Loucy (cell line): ENCODE results near the gene SPDYE2B.
"Not testable (repeated sequence)": the region's sequence is repeated elsewhere in the genome, so short reads cannot be mapped to it uniquely, and the experiment has no call there.

Experiments used
- CTCF ChIP-seq: fragments of 200-600 bp; sonication (generic); conservative IDR thresholded peaks from 2 replicates; pipeline ENCODE4 v1.5.1; 2014; ENCODE audit warnings: mild to moderate bottlenecking, antibody characterized with exemption, low read length
- EZH2phosphoT487 ChIP-seq: fragments of 200-600 bp; IDR thresholded peaks from 2 replicates; pipeline ENCODE4 v1.6.1; 2018; ENCODE audit warnings: antibody characterized with exemption, mild to moderate bottlenecking, moderate library complexity, borderline replicate concordance

GRCh38 chr7:102694008-102694407 lies 43.9 kb downstream of the SPDYE2B start:
- not testable (repeated sequence) for TF ChIP-seq CTCF, EZH2phosphoT487
